Left ventricle myocardium superior (tissue), 1 donor: ENCODE data around the gene ANKRD28. TPM values are rescaled to one million over a fixed set of nuclear protein-coding genes. Genes with fewer than 3 reads are reported as not detected.

Source experiments
- ATAC-seq: fragments of 200-7000 bp; cut with Tn5 transposase; one replicate; pipeline ENCODE4 v1.9.1; 2020; ENCODE audit warnings: mild to moderate bottlenecking, moderate library complexity
- DNase-seq: peaks from one replicate; pipeline ENCODE4 v3.0.0-alpha.2; 2020
- intact Hi-C: fragments of 100-400 bp; cut with micrococcal nuclease; formaldehyde crosslinking; loops from one replicate; pipeline ENCODE4 v1.11.0; 2022
- total RNA-seq: library from RNA; stranded (reverse); fragmentation: NEBNext Ultra II Directional; extraction: Animal tissue kit (Norgen Biotek cat#: 25700); gene quantifications from one replicate; pipeline ENCODE4 v1.2.1, GENCODE V29; 2021
- donor health status: DM: no; HTN: yes; CAD: no; lungs with severe emphysema.

ANKRD28 gene
- total RNA-seq, 1 donor from 2014 or later: 23.9 TPM

- ATAC-seq: no peak
- no peak for DNase-seq
Observed at GRCh38 chr3:15649858-15650257, 147.9 kb downstream of the ANKRD28 start.

GRCh38 chr3:15649341-15649740, 148.4 kb downstream of the ANKRD28 start:
- DNase-seq: no peak
- ATAC-seq: no peak
- intact Hi-C loops: no loop called here

More at GRCh38 chr3:15649858-15650257, 147.9 kb downstream of the ANKRD28 start:
- intact Hi-C loops: no loop called here

DNA sequence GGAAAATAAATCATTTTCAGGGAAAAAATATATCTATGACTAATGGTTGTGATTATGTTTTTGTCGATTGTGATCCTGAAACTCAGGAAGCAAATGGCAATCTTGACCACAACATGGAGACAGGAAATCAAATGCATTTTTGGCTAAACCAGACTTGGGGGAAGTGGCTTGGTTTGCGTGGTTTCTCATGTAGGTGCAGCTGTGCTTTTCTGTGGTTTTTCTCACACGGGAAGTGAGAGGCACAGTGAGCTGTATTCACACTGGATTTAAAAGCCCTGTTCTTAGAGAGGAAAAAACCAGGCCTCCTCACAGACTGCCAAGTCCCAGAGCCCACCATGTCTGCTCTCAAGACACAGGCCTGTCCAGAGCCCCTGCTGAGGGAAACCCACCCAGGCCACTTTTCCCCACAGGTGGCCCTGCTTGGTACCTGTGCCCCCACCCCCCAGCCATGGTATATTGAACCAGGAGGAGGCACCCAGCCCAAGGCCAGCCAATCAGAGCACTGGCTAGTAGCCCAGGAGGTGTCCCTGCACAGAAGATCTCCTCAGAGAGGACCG, 150.1 kb downstream of the ANKRD28 start:
- DNase-seq: no peak
- intact Hi-C loops: no loop called here
- peak; percentile 33 for ATAC-seq

DNA sequence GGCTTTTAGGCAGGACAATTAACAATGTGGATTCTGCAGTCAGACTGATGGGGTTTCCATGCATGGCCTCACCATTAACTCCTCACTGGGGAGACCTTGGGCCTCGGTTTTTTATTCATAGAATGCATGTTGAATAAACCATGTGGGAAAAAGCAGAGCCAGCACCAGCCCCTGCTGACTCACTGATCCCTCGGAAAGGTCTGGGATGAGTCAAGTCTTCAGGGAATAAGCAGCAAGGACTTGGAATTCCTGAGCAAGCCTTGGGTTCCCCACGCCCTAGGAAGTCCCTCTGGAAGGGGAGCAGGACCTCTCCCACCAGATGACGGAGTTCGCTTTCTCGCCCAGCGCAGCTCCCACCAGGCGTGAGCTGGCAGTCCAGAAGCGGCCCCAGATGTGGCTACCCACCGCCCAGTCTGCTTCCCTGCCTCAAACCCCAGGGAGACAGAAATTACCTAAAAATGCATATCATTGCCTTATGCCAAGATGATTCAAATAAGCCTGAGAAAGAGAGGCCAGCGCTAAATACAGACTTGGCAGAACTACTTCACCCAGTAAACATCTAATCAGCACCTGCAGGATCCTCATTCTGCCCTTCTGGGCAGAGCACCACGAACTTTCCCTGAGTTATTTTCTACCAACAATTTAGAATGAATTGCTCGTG, 150.8 kb downstream of the ANKRD28 start:
- intact Hi-C loops: no loop called here

GRCh38 chr3:15645740-15646501, 151.9 kb downstream of the ANKRD28 start:
- ATAC-seq: no peak
- no peak for DNase-seq
- intact Hi-C loops: no loop called here

More for the DNA sequence above, 150.8 kb downstream of the ANKRD28 start:
- DNase-seq (peak; percentile 41), ATAC-seq (peak; percentile 87)

DNA sequence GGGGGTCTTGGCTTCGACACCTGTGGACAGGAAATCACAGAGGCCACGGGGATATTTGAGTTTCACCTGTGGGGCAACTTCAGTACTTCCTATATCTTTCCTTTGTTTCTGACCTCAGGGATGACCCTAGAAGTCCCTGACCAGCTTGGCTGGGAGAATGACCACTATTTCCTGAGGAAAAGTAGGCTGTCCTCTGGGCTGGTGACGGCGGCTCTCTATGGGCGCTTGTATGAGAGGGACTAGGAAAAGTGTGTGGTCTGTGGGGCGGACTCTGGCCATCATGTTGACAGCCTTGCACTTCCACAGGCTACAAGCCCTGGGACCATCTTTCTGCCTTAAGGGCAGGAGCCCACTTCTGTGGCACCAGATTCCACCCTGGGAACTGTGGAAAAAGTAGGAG, 152.5 kb downstream of the ANKRD28 start:
- intact Hi-C loops: no loop called here
- DNase-seq (no peak), ATAC-seq (no peak)

DNA sequence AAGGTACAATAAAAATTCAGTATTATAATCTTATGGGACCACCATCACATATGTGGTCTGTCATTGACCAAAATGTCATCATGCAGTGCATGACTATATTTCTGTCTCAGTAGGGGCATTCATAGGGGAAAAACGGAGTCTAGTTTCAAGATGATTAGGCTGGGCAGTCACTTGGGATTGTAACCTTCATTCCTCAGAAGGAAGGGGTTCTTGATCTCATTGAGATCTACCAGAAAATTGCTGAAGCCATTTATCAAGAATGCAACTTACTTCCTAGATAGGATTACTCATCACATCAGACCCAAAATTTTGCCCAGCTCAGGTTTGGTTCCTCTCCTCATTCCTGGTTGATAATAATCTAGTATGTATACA, 158.9 kb downstream of the ANKRD28 start:
- intact Hi-C loops: loop anchor here (10.0 kb wide), 1 partner anchor 606 kb away; no protein-coding TSS in a partner anchor
- DNase-seq: no peak
- ATAC-seq: no peak

DNA sequence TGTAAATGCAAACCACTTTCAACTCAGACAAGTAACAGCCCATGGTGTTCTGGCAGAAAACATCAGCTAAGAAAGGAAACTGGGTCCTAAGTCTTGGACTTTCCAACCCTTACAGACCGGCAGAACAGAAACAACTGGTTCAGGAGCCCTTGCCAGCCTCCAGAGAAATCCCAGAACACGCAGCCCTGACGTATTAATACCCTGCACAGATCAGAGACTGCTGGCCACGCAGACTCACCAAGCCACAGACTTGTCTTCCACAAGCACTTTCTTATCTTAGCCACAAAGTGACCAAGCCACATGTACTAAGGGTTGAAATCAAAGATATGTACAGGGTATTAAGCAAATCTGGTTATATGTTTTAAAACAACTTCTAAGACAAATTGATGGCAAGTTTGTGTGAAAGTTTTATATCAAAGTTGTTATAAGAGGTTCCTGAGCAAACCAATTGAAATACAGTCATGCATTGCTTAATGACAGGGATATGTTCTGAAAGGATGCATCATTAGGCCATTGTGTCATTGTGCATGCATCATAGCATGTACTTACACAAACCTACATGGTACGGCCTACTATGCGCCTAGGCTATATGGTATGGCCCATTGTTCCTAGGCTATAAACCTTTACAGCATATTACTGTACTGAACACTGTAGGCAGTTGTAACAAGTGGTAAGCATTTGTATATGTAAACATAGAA, 159.4 kb downstream of the ANKRD28 start:
- intact Hi-C loops: loop anchor here (10.0 kb wide), 1 partner anchor 606 kb away; no protein-coding TSS in a partner anchor
- DNase-seq: no peak
- no peak for ATAC-seq

DNA sequence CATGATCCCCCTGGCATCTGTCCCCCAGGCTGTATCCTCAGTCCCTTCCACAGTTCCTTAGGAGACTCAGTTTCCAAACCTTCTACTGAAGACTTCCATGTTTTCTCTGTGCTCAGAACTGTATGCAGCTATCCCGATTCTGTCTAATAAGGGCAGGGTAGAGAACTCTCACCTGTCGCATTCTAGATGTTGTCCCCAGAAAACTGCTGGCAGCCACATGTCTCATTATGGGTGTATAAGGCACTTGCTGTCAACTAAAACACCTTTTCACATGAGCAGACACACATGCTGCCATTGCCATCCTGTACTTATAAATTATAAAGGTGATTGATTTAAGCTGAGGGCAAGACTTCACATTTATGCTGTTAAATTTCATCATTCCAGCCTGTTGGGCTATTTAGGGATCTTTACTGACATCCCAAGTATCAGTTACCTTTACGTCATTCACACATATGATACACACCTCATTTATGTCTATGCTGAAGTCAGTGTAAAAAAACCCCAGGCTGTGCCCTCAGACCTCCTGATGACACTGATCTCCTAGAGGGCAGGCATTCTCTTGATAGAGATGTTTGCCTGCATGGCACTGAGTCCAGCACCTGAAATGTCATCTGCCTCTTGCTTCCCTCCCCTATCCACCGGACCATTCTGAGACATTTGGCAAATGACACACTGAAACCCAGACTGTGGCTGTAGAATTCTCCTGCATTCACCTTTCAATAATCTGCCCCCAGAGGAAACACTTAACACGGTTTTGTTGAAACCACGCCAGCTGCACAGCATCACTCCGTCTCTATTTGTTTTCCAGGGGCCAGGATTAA, 160.4 kb downstream of the ANKRD28 start:
- ATAC-seq (no peak), DNase-seq (no peak)
- intact Hi-C loops: loop anchor here (10.0 kb wide), 1 partner anchor 607 kb away; no protein-coding TSS in a partner anchor

DNA sequence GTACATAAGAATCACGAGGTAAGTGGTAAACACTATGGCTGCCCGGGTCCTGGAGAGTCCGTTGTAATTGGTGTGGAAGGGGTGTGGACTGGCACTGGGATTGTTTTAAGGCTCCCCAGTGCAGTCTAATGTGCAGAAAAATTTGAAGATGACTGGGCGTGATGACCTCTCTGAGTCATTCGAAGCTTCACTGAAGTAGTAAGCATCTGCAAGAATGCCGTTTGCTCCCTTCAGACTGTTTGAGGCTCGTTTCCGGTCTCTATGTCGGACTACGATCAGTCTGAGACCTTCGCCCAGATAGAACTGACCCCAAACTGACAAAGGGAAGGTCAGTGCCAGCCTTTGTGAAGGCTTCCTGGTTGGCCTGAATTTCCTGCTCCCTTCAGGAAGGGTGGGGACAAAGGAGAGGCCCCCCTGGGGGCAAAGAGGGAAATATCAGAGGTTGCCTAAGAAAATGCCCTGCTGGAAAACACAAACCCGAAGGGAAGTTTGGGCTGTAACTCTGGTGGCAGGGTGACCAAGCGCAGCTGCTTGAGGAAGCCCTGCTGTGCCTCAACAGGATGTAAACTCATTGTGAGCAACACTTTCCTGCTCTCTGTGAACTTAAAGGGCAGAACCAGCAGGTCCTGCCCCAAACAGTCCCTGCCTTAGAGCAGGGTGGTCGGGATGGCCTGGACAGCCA, 161.6 kb downstream of the ANKRD28 start:
- peak; percentile 65 for ATAC-seq
- intact Hi-C loops: loop anchor here (10.0 kb wide), 1 partner anchor 609 kb away; no protein-coding TSS in a partner anchor

GRCh38 chr3:15635121-15635661, 162.6 kb downstream of the ANKRD28 start:
- ATAC-seq (peak; percentile 18), DNase-seq (no peak)
- intact Hi-C loops: loop anchor here (10.0 kb wide), 1 partner anchor 610 kb away; no protein-coding TSS in a partner anchor

More for the DNA sequence above, 161.6 kb downstream of the ANKRD28 start:
- no peak for DNase-seq

GRCh38 chr3:15634671-15635070, 163.1 kb downstream of the ANKRD28 start:
- no peak for ATAC-seq
- intact Hi-C loops: loop anchor here (5.0 to 10.0 kb wide), 2 partner anchors 178 to 610 kb away; no protein-coding TSS in a partner anchor
- DNase-seq: no peak

DNA sequence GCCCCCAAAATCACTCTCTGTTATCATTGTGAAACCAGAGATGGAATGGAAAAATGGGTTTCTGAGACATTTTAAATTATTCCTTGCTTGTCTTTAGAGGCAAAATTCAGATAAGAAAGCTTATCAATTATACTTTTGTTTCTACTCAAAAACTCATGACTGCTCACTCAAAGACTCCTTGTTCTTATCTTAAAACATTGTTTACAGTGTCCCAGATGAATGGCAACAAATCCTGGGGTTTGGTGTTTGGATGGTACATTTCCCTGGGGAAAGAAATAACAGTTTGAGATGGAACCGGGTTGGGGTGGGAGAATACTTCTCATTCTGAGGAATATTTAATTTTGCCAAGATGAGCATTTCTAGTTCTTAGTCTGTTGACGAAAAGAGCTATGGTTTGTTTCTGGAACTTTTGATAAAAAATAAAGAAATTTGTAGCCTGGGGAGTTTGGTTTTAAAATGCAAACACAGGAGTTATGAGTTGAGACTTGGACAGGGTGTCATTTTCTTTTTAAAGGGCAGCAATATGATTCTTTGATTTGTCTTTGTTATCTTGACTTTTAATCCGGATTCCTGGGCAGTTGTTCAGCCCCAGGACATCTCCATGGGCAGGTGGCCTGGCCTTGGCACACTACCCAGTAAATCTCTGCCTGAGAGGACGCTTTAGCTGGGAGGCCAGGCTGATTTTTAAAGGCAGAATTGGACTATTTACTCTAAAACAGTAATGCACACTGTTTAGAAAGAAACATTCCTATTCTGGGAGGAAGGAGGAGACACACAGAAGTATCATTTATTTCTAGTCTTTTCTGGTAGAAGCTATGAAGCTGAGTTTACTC, 163.8 kb downstream of the ANKRD28 start:
- intact Hi-C loops: loop anchor here (5.0 to 10.0 kb wide), 2 partner anchors 178 to 611 kb away; no protein-coding TSS in a partner anchor
- no peak for ATAC-seq
- no peak for DNase-seq

- ATAC-seq (no peak), DNase-seq (no peak)
- intact Hi-C loops: loop anchor here (5.0 to 10.0 kb wide), 2 partner anchors 179 to 612 kb away; no protein-coding TSS in a partner anchor
Observed at GRCh38 chr3:15633159-15633558, 164.6 kb downstream of the ANKRD28 start.

DNA sequence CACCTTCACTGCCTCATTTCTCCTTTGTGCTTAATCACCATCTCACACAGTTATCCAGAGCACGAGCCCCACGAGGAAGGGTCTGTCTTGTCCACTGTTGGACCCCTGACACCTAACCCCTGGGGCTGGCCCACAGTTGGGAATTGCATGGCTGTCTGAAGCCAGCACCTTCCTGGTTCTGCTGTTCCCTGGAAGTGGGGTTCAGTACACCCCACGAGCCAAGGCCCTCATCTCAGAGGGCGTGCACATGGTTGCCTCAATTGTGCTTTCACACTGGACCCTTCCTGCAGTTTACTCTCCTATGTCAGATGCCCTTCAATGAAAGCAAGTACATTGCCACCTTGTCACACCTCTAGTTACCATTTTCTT, 165.6 kb downstream of the ANKRD28 start:
- ATAC-seq: no peak
- intact Hi-C loops: loop anchor here (5.0 to 10.0 kb wide), 2 partner anchors 180 to 613 kb away; no protein-coding TSS in a partner anchor

GRCh38 chr3:15631426-15632211, 166.2 kb downstream of the ANKRD28 start:
- ATAC-seq (no peak), DNase-seq (no peak)
- intact Hi-C loops: loop anchor here (5.0 to 10.0 kb wide), 2 partner anchors 181 to 613 kb away; no protein-coding TSS in a partner anchor

More for the DNA sequence above, 165.6 kb downstream of the ANKRD28 start:
- DNase-seq: no peak
